A673 (cell line): Measurements from ENCODE around the gene LIMCH1. TPM values are rescaled to one million over a fixed set of nuclear protein-coding genes. Genes with fewer than 3 reads are reported as not detected.

Experiments used
- BruUV-seq: library from RNA; stranded (reverse); fragments of 400-500 nt; replicated peaks from 2 replicates; lab custom pipeline; 2021; lab: Mats Ljungman, UMichigan
- CTCF ChIA-PET: fragments of 300-600 bp; sonication (Branson Sonifier 250); formaldehyde crosslinking; loops from one replicate; lab custom pipeline; 2022; ENCODE audit warnings: antibody characterized with exemption; lab: Charles Lee
- POLR2A ChIA-PET: fragments of 300-600 bp; sonication (Branson Sonifier 250); formaldehyde crosslinking; loops from one replicate; lab custom pipeline; 2022; ENCODE audit warnings: antibody characterized with exemption; ENCODE audit not compliant: low non-redundant PET; lab: Charles Lee
- DNase-seq: peaks from one replicate; pipeline ENCODE4 v3.0.0-alpha.2; 2015; ENCODE audit warnings: low spot score
- H3K27ac ChIP-seq: fragments of 200-600 bp; sonication (generic); 2 replicates; pipeline ENCODE4 v1.5.1; 2016; ENCODE audit warnings: mixed run types, low read depth, mild to moderate bottlenecking, mixed read lengths, antibody characterized with exemption, low read length; ENCODE audit not compliant: poor library complexity, severe bottlenecking
- H3K27me3 ChIP-seq: fragments of 200-600 bp; sonication (generic); replicated peaks from 2 replicates; pipeline ENCODE4 v1.6.1; 2017; ENCODE audit warnings: mixed run types, low read depth, mild to moderate bottlenecking, mixed read lengths, antibody characterized with exemption, low read length; ENCODE audit not compliant: insufficient read depth, poor library complexity
- H3K36me3 ChIP-seq: fragments of 200-600 bp; sonication (generic); 2 replicates; pipeline ENCODE4 v1.6.1; 2016; ENCODE audit warnings: mixed run types, mild to moderate bottlenecking, mixed read lengths, antibody characterized with exemption, low read length; ENCODE audit not compliant: insufficient read depth, poor library complexity, severe bottlenecking
- H3K4me1 ChIP-seq: fragments of 200-600 bp; sonication (generic); 2 replicates; pipeline ENCODE4 v1.6.1; 2017; ENCODE audit warnings: mixed run types, mild to moderate bottlenecking, mixed read lengths, antibody characterized with exemption, low read length; ENCODE audit not compliant: insufficient read depth, poor library complexity, severe bottlenecking
- H3K4me3 ChIP-seq: fragments of 200-600 bp; sonication (generic); 2 replicates; pipeline ENCODE4 v1.5.1; 2016; ENCODE audit warnings: low read depth, mixed run types, mild to moderate bottlenecking, mixed read lengths, low read length; ENCODE audit not compliant: poor library complexity, severe bottlenecking
- H3K9me3 ChIP-seq: fragments of 200-600 bp; sonication (generic); 2 replicates; pipeline ENCODE4 v1.6.1; 2016; ENCODE audit warnings: mixed run types, low read depth, mild to moderate bottlenecking, mixed read lengths, antibody characterized with exemption, low read length; ENCODE audit not compliant: poor library complexity, severe bottlenecking
- CTCF ChIP-seq: fragments of 300-800, 200-600 bp; sonication (generic); conservative IDR thresholded peaks from 2 replicates; pipeline ENCODE4 v1.5.1; 2017; ENCODE audit warnings: low read depth, mild to moderate bottlenecking, antibody characterized with exemption, low read length, moderate library complexity, mixed read lengths
- EZH2 ChIP-seq: fragments of 200-600 bp; sonication (generic); IDR thresholded peaks from 2 replicates; pipeline ENCODE4 v1.6.1; 2017; ENCODE audit warnings: borderline replicate concordance, low read depth, mild to moderate bottlenecking, mixed read lengths, antibody characterized with exemption, low read length; ENCODE audit not compliant: poor library complexity, severe bottlenecking
- intact Hi-C: fragments of 100-400 bp; cut with micrococcal nuclease; formaldehyde crosslinking; loops from one replicate; pipeline ENCODE4 v1.10.0; 2022; ENCODE audit not compliant: unreplicated experiment
- total RNA-seq: library from RNA; stranded (reverse); gene quantifications from 2 replicates; pipeline ENCODE4 v1.2.3, GENCODE V29; 2021

The LIMCH1 gene
- total RNA-seq, 1 experiment from 2014 or later = 4.0 TPM

DNA sequence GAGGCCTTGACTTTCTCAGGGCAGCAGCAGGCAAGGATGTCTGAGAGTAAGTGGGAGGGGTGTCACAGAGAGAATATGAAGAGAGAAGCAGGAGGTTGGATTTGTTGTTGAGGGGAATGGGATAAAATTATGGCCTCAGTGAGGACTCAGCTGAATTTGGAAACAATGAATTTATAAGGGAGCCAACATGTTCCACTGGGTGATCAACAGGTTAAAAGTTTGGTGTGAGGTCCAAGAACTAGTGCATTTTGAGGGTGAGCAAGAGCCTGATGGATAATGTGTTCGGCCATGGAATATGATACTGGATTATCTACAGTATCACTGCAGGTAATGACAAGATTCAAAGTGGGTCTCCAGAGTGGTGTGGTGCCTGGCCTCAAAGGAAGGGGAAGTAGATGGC lies 33.5 kb downstream of the LIMCH1 start:
- TF ChIP-seq CTCF (no peak), EZH2 (no peak)
- Histone ChIP-seq H3K27ac (no peak overlapping the region), H3K4me3 (no peak overlapping the region), H3K27me3 (peaks cover 32% of the 10 kb centered on the region), H3K4me1 (peaks cover 4% of the 10 kb centered on the region), H3K9me3 (no peaks in the 10 kb centered on the region), H3K36me3 (no peaks in the 10 kb centered on the region)
- POLR2A ChIA-PET = no interaction called here
- BruUV-seq = no TSS peak
- intact Hi-C loops = no loop called here
- CTCF ChIA-PET = no interaction called here
- DNase-seq = no peak

- no peaks in the 10 kb centered on the region for H3K36me3 ChIP-seq
- no peak for TF ChIP-seq CTCF
- H3K27ac ChIP-seq = no peak overlapping the region
- H3K27me3 ChIP-seq = peaks cover 32% of the 10 kb centered on the region
- no TSS peak for BruUV-seq
- DNase-seq = no peak
- peaks cover 4% of the 10 kb centered on the region for H3K4me1 ChIP-seq
- intact Hi-C loops = no loop called here
- H3K9me3 ChIP-seq = no peaks in the 10 kb centered on the region
- ChIA-PET CTCF (no interaction called here), POLR2A (no interaction called here)
- H3K4me3 ChIP-seq = no peak overlapping the region
Measured at GRCh38 chr4:41572516-41572915, 34.6 kb downstream of the LIMCH1 start.

GRCh38 chr4:41572956-41573355 lies 35.0 kb downstream of the LIMCH1 start:
- no TSS peak for BruUV-seq
- ChIA-PET POLR2A (no interaction called here), CTCF (no interaction called here)
- TF ChIP-seq EZH2 = no peak
- no peak for DNase-seq
- Histone ChIP-seq H3K27ac (no peak overlapping the region), H3K9me3 (no peaks in the 10 kb centered on the region), H3K36me3 (no peaks in the 10 kb centered on the region), H3K27me3 (peaks cover 32% of the 10 kb centered on the region), H3K4me1 (peaks cover 4% of the 10 kb centered on the region), H3K4me3 (no peak overlapping the region)
- intact Hi-C loops = no loop called here

DNA sequence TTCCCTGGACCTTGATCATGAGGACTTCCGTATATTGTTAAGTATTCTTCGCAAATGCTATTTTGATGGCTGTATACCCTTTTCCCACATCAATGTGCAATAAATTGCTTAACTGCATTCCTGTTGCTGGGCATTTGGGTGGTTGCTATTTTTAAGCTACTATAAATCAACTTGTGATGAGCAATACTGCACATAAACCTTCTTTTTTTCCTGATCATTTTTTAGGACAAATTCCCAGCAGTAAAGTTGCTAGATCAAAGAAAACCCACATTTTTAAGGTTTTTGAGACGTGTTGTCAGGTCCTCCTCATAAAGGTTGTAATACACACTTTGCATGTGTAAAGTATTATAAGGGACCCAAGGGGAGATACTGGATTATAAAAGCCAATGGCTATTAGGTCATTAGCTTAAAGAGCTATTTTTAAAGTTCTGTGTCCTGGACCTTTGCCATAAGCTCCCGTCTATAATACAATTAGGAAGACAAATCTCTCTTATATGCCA lies 35.6 kb downstream of the LIMCH1 start:
- ChIA-PET POLR2A (no interaction called here), CTCF (no interaction called here)
- DNase-seq = no peak
- no peak overlapping the region for H3K27ac ChIP-seq
- peaks cover 4% of the 10 kb centered on the region for H3K4me1 ChIP-seq
- H3K9me3 ChIP-seq = no peaks in the 10 kb centered on the region
- peaks cover 32% of the 10 kb centered on the region for H3K27me3 ChIP-seq
- intact Hi-C loops = no loop called here
- H3K36me3 ChIP-seq = no peaks in the 10 kb centered on the region
- BruUV-seq = no TSS peak
- TF ChIP-seq CTCF (no peak), EZH2 (no peak)
- no peak overlapping the region for H3K4me3 ChIP-seq
